Spleen (tissue), 7 donors: ENCODE measurements around the gene C8B.

ENCODE experiments used
- CTCF ChIP-seq, 11 experiments: fragments of 200-600 bp in 7 of 11; fragments of 450-650 bp in 4 of 11; sonication (generic) in 4 of 11; IDR thresholded peaks in 8 of 11; conservative IDR thresholded peaks in 3 of 11; 1 replicate in 7 of 11; 2 replicates in 4 of 11; pipeline versions ENCODE4 v1.4.0 to v1.8.0; 2016 to 2021; ENCODE audit warnings: antibody characterized with exemption in 11 of 11, inconsistent platforms in 4 of 11, mild to moderate bottlenecking in 1 of 11
- POLR2A ChIP-seq, 3 donors: fragments of 450-650 bp; IDR thresholded peaks; one replicate each; pipeline ENCODE4 v1.5.1; 2017; ENCODE audit warnings: antibody characterized with exemption in 3 of 3, mild to moderate bottlenecking in 1 of 3
- POLR2AphosphoS5 ChIP-seq, 3 donors: sonication (generic); formaldehyde crosslinking; IDR thresholded peaks; one replicate each; pipeline ENCODE4 v1.5.1; 2017; ENCODE audit warnings: antibody characterized with exemption in 3 of 3
- donor health status: DM: no; HTN: no; CAD: no; lungs with moderate emphysema.
- donor health status: DM: no; HTN: no; CAD: no.
- donor health status: DM: no; HTN: no; CAD: no.

GRCh38 chr1:56967355-56967754 lies 1.5 kb upstream of the C8B start:
- no peak for TF ChIP-seq CTCF (IDR thresholded peaks at IDR 0.05 in 8 of 11, conservative IDR thresholded peaks at IDR 0.05 in 3 of 11)
- TF ChIP-seq POLR2AphosphoS5 (IDR thresholded peaks at IDR 0.05) = no peak
- no peak for TF ChIP-seq POLR2A (IDR thresholded peaks at IDR 0.05)
